Osteoblast (primary cell): ENCODE measurements around the gene SLC22A2. TPM values are rescaled to one million over a fixed set of nuclear protein-coding genes. Genes with fewer than 3 reads are reported as not detected.
"Not testable (repeated sequence)": the region's sequence is repeated elsewhere in the genome, so short reads cannot be mapped to it uniquely, and the experiment has no call there.

ENCODE experiments used
- DNase-seq: peaks from one replicate; pipeline ENCODE4 v3.0.0; 2011; ENCODE audit warnings: low spot score, mixed read lengths; ENCODE audit not compliant: insufficient read length; ENCODE audit errors: missing footprints
- H2AFZ ChIP-seq: 2 replicates; pipeline ENCODE4 v1.6.0; 2011; ENCODE audit warnings: mild to moderate bottlenecking, low read length
- H3K27ac ChIP-seq: 2 replicates; pipeline ENCODE4 v1.5.1; 2011; ENCODE audit warnings: mild to moderate bottlenecking, low read depth, low read length, moderate library complexity
- H3K27me3 ChIP-seq: 2 replicates; pipeline ENCODE4 v1.6.0; 2012; ENCODE audit warnings: mild to moderate bottlenecking, control low read depth, inconsistent platforms, low read length, moderate library complexity; ENCODE audit not compliant: insufficient read depth
- H3K36me3 ChIP-seq: 2 replicates; pipeline ENCODE4 v1.5.1; 2011; ENCODE audit warnings: mild to moderate bottlenecking, low read length, control low read depth, moderate library complexity; ENCODE audit not compliant: insufficient read depth
- H3K4me1 ChIP-seq: 2 replicates; pipeline ENCODE4 v1.5.1; 2011; ENCODE audit warnings: mild to moderate bottlenecking, low read length, control low read depth, moderate library complexity; ENCODE audit not compliant: insufficient read depth
- H3K4me2 ChIP-seq: 2 replicates; pipeline ENCODE4 v1.6.0; 2011; ENCODE audit warnings: mild to moderate bottlenecking, low read length; ENCODE audit not compliant: insufficient read depth
- H3K4me3 ChIP-seq: fragments of 200-600 bp; sonication (generic); 3 replicates; pipeline ENCODE4 v1.5.1; 2012; ENCODE audit warnings: mild to moderate bottlenecking, low read length, inconsistent platforms; ENCODE audit not compliant: insufficient read depth
- H3K79me2 ChIP-seq: 2 replicates; pipeline ENCODE4 v1.6.0; 2012; ENCODE audit warnings: mild to moderate bottlenecking, low read length, control low read depth, inconsistent platforms; ENCODE audit not compliant: insufficient read depth
- H3K9me3 ChIP-seq: 2 replicates; pipeline ENCODE4 v1.5.1; 2011; ENCODE audit warnings: low read depth, low read length, control low read depth
- H4K20me1 ChIP-seq: 2 replicates; pipeline ENCODE4 v1.6.0; 2012; ENCODE audit warnings: mild to moderate bottlenecking, low read length, control low read depth; ENCODE audit not compliant: insufficient read depth
- total RNA-seq: library from RNA; depleted of rRNA; stranded (reverse); fragments of >200 nt; gene quantifications from 2 replicates; pipeline ENCODE4 v1.2.3, GENCODE V29; 2012
- TF ChIP-seq, protein P1 (sequence below): IDR thresholded peaks from 2 replicates; pipeline ENCODE4 v1.5.1; 2011; ENCODE audit warnings: mild to moderate bottlenecking, low read depth, low read length, moderate library complexity; ENCODE audit errors: extremely low read depth

The SLC22A2 gene
- total RNA-seq, 1 donor: under 0.01 TPM

DNA sequence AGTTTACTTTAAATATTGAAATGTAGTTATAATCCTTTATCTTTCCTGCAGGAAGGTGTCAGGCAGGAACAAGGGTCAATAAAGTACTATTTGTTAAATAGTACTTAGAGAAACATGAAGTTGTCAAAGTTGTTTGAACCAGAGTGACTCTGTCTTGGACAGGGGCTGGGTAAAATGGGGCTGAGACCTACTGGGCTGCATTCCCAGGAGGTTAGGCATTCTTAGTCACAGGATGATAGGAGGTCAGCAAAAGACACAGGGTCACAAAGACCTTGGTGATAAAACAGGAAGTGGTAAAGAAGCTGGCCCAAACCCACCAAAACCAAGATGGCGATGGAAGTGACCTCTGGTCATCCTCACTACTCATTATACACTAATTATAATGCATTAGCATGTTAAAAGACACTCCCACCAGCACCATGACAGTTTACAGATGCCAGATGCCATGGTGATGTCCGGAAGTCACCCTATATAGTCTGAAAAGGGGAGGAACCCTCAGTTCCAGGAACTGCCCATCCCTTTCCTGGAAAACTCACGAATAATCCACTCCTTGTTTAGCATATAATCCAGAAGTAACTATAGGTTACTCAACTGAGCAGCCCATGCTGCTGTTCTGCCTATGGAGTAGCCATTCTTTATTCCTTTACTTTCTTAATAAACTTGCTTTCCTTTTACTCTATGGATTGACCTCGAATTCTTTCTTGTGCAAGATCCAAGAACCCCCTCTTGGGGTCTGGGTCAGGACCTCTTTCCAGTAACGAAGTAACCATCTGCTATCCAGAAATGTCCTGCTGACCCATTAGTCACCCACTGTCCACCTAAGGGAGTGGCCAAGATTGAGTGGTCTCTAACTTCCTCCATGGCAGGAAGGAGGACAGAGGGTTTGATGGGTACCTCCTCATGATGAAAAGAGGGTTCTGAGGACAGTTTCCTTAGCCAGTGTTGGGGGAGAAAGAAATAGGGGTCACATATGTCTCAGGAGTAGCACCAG lies 19.6 kb downstream of the SLC22A2 start:
- Histone ChIP-seq H4K20me1 (no peaks in the 10 kb centered on the region), H2AFZ (no peak overlapping the region), H3K27me3 (no peaks in the 10 kb centered on the region), H3K79me2 (no peaks in the 10 kb centered on the region), H3K9me3 (no peaks in the 10 kb centered on the region), H3K27ac (peak overlapping the region; percentile 77), H3K4me2 (no peak overlapping the region), H3K4me3 (no peak overlapping the region), H3K36me3 (no peaks in the 10 kb centered on the region), H3K4me1 (peaks cover 18% of the 10 kb centered on the region)
- DNase-seq: no peak
- TF ChIP-seq, protein P1, sequence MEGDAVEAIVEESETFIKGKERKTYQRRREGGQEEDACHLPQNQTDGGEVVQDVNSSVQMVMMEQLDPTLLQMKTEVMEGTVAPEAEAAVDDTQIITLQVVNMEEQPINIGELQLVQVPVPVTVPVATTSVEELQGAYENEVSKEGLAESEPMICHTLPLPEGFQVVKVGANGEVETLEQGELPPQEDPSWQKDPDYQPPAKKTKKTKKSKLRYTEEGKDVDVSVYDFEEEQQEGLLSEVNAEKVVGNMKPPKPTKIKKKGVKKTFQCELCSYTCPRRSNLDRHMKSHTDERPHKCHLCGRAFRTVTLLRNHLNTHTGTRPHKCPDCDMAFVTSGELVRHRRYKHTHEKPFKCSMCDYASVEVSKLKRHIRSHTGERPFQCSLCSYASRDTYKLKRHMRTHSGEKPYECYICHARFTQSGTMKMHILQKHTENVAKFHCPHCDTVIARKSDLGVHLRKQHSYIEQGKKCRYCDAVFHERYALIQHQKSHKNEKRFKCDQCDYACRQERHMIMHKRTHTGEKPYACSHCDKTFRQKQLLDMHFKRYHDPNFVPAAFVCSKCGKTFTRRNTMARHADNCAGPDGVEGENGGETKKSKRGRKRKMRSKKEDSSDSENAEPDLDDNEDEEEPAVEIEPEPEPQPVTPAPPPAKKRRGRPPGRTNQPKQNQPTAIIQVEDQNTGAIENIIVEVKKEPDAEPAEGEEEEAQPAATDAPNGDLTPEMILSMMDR: no peak

DNA sequence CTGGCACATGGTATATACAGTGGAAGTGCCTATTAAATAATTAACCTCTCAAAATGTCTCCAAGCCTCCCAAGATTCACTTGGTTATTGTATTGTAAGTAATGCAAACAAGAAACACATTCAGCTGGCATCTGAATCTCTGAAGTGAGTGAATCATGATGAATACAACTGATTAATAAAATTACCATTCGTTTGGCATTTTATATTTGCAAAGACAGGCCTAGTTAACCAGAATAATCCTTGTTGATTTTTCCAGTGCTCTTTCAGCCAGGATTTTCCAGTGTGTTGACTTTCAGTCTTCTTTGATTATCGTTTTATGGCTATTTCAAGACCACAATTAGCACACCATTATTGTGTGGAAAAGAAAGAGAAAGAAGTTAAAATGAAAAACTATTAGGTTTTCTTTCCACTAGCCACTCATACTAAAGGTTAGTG lies 20.3 kb downstream of the SLC22A2 start:
- H3K4me1 ChIP-seq: peaks cover 18% of the 10 kb centered on the region
- H4K20me1 ChIP-seq: no peaks in the 10 kb centered on the region
- no peak overlapping the region for H3K4me2 ChIP-seq
- no peak for DNase-seq
- no peaks in the 10 kb centered on the region for H3K79me2 ChIP-seq
- no peaks in the 10 kb centered on the region for H3K36me3 ChIP-seq
- no peak overlapping the region for H2AFZ ChIP-seq
- no peaks in the 10 kb centered on the region for H3K9me3 ChIP-seq
- no peaks in the 10 kb centered on the region for H3K27me3 ChIP-seq
- TF ChIP-seq, protein P1: no peak
- peak overlapping the region; percentile 77 for H3K27ac ChIP-seq
- H3K4me3 ChIP-seq: no peak overlapping the region

DNA sequence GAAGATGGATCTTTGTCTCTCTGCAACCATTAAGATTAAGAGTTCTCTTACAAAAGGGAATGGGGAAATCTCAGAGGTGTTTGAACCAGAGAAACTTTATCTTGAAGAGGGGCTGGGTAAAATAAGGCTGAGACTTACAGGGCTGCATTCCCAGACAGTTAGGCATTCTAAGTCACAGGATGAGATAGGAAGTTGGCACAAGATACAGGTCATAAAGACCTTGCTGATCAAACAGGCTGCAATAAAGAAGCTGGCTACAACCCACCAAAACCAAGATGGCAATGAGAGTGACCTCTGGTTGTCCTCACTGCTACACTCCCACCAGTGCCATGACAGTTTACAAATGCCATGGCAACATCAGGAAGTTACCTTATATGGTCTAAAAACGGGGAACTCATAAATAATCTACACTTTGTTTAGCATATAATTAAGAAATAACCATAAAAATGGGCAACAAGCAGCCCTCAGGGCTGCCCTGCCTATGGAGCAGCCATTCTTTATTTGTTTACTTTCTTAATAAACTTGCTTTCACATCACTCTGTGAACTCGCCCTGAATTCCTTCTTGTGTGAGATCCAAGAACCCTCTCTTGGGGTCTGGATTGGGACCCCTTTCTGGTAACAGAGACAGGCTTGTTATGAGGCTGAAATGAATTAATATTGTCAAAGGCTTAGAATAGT lies 20.9 kb downstream of the SLC22A2 start:
- H3K4me3 ChIP-seq, H3K36me3 ChIP-seq, H3K79me2 ChIP-seq, H2AFZ ChIP-seq, DNase-seq, H3K9me3 ChIP-seq, H3K27me3 ChIP-seq, H4K20me1 ChIP-seq, H3K4me2 ChIP-seq: not testable (repeated sequence)
- Histone ChIP-seq H3K4me1 (peaks cover 18% of the 10 kb centered on the region), H3K27ac (peak overlapping the region; percentile 77)

DNA sequence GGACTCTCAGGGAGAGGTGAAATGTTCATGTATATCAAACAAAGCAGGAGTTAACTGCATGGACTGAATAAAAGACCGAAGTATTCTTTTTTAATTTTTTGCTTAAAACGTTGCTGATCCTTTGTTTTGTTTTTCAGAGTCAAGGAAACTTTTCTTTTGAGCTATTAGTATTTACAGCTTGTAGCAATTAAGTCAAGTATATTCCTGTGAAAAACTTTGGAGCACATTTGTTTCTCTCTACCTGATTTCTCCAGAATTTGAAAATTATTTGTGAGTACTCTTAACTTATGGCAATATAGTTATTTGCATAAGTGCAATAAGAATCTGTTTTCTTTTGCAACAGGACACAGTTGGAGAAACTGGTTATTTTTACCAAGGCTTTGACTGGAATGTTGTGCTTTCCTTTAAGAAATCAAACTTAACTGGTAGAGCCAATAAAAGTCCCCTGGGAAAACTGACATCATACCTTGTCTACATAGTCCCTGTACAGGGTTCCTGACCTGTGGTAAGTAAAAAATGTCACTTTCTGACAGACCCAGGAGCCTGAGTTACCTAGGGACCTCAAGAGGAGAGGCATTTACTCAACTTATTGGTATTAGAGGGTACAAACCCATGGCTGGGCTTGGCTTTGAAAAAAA lies 22.3 kb downstream of the SLC22A2 start:
- H3K9me3 ChIP-seq, H4K20me1 ChIP-seq, H3K27me3 ChIP-seq, H3K4me3 ChIP-seq, H3K79me2 ChIP-seq, DNase-seq, H3K4me2 ChIP-seq, H3K36me3 ChIP-seq, H2AFZ ChIP-seq: not testable (repeated sequence)
- peaks cover 18% of the 10 kb centered on the region for H3K4me1 ChIP-seq
- peak overlapping the region; percentile 77 for H3K27ac ChIP-seq

DNA sequence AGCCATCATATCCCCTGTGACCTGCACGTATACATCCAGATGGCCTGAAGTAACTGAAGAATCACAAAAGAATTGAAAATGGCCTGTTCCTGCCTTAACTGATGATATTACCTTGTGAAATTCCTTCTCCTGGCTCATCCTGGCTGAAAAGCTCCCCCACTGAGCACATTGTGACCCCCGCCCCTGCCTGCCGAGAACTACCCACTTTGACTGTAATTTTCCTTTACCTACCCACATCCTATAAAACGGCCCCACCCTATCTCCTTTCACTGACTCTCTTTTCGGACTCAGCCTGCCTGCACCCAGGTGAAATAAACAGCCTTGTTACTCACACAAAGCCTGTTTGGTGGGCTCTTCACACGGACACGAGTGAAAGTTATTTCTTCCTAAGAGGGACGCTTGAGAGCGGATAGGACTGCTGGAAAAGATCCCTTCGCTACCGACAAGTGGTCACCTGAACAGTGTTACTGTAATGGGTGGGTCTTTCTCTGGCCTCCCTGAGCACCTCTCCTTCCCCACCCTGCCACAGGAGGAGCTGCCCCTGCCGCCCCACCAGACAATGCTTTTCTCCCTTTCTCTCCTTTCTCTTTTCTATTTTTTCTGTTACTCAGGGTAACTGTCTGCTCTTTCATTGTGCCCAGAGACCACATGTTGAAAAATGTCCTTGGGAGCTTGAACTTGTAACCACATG lies 24.5 kb downstream of the SLC22A2 start:
- H3K9me3 ChIP-seq, H2AFZ ChIP-seq: not testable (repeated sequence)
- peaks cover 18% of the 10 kb centered on the region for H3K4me1 ChIP-seq

More for the DNA sequence above, 24.5 kb downstream of the SLC22A2 start:
- not testable (repeated sequence) for H3K27me3 ChIP-seq, H3K27ac ChIP-seq, H3K36me3 ChIP-seq, DNase-seq, H3K4me3 ChIP-seq, H3K79me2 ChIP-seq, H4K20me1 ChIP-seq, H3K4me2 ChIP-seq
